M059J (cell line): ENCODE results near the gene KISS1. TPM values are rescaled to one million over a fixed set of nuclear protein-coding genes. Genes with fewer than 3 reads are reported as not detected.

Experiments
- DNase-seq: peaks from one replicate; pipeline ENCODE4 v3.0.0-alpha.2; 2012; ENCODE audit warnings: low read depth
- total RNA-seq: library from RNA; depleted of rRNA; stranded (reverse); fragments of >200 nt; shearing (Covaris generic); gene quantifications from 2 replicates; pipeline ENCODE4 v1.2.3, GENCODE V29; 2014

Gene KISS1
- total RNA-seq, 1 experiment from 2014 or later = 40.2 TPM

DNA sequence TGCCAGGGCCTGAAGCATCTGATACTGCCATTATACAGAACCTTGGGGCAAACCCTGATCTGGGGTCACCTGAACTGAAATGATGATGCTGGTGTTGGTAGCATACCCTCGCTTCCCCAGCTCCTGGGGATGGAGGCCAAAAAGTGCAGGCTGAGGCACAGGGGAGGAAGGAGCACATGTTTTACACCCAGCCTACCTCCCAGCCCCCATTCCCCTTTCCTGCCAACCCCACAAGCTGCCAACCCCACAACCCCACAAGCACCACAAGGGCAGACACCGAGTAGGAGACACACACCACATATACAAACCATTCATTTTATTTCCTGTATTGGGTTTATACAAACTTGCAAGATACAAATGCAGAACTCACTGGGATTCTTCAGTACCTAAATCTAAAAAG, 22.3 kb upstream of the KISS1 start:
- no peak for DNase-seq

DNA sequence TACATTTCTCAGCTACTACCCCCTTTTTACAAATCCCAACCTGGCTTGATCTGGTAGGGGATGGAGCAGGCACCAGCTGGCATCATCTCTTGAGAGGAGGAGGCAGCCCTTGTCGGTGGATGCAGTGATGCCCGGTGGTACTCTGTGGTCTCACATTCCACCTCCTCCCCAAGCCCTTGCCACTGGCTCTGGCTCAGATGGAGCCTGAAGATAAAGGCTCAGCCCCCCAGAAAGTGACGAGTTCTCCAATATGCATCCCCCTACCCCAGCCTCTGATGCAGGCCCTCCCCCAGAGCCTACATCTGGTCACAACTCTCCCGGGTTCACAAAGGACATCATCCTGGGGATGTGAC, 21.3 kb upstream of the KISS1 start:
- DNase-seq = no peak

DNA sequence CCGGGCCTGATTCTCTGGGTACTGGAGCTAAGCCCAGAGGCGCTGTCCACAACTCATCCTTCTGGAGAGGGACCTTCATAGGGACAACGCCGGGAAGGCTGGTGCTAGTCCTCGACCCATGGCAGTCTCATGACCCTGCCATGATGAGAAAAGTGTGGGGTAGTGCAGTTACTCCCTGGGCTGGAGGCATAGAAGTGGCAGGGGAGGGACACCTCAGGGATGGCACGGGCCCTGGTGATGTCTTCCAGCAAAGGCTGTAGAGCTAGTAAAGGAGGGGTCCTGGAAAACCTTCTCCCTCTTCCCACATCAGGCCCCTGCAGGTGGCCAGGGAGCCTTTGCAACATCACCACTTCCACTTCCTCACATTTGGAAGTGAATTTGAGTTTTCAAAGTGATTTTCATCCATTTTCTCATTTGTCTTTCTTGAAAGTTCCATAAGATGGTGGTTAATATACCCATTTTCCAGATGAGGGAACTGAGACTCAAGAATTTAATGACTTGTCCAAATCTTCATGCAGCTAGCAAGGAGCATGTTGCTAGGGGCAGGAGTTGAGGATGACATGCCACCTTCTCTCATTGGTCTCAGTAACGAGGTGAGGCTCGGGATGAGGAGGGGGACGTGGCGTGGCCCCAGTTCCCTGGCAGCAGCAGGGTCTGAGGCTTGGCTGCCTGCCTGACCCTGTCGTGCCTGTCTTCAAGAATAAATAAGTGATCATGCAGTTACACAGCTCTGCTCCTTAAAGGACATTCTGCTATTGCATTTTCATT, 20.8 kb upstream of the KISS1 start:
- DNase-seq = no peak

DNA sequence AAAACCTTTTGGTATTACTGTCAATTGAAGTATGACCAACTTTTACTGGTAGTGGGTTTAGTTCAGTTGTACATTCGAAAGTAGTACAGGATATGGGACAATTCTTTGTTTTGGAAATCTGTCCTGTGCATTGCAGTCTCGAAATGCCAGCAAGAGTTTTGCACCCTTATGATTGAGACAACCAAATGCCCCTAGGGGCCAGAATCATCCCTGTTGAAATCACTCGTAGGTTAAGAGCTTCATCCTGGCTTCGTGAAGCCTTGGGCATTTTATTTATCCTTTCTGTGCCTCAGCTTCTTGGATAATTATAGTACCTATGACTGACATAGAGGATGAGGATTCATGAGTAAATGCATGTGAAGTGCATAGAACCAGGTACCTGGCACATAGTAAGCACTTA, 19.9 kb upstream of the KISS1 start:
- DNase-seq = no peak

DNA sequence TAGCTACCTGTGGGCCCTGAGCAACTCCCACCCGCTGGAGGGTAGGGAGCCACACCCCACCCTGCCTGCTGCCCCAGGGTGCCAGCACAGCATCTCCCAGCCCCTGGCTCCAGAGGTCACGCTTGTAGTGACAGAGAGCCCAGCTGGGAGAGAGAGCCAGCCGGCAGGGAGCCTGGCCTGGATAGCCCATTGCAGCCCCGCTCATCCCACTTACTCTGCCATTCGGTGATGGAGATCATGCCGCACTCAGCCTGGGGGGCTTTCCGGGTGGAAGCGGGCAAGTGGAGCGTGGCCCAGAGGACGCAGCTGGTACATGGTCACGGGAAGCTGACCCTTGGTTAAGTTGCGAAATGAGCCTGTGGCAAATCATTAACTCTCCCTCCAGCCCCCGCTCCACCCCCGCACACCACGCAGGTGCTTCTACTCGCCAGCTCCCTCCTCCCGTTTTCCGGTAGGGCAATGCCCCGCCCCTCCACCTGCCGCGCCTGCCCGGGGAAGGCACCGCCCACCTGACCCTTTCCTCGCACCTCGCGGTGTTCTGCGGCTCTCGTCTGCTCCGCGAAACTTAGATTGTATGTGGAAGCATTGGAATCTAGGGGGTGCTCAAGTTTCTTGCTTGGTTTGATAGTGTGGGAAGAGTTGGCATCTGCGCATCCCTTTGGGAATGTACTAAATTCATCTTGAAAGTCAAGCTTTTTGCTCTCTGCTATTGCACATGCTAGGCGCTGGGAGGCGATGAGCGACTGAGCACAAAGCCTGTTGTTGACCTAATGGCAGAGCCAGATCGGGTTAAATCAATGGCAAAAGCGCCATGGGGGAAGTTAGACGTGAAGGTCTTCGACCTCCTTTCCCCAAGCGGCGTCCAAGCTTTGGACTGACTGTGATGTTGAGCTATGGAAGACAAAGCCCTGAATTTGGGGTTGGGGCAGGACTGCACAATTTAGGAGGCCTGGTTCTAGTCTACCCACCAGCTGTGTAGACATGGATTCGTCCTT, 17.7 kb upstream of the KISS1 start, which contains the start of gene GOLT1A:
GOLT1A (minus strand) TSS at position 321 of the 995 bp plus-strand sequence; CDS start at position 239, 82 bp downstream.
- DNase-seq = peak; percentile 88

DNA sequence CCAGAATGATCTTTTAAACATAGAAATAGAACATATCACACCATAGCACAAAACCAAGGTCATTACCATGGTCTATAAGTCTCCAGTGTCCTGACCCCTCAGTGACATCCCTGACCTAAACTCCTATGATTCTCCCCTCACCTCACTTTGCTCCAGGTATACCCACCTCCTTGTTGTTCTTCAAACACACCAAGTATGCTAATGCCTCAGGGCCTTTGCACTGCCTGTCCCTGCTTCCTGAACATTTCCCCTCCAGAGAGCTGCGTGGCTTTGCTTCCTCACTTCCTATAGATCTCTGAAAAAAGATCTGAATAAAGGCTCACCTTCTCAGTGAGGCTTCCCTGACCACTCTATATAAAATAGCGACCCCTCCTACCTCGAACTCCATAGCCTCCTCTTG, 16.4 kb upstream of the KISS1 start:
- DNase-seq = no peak

DNA sequence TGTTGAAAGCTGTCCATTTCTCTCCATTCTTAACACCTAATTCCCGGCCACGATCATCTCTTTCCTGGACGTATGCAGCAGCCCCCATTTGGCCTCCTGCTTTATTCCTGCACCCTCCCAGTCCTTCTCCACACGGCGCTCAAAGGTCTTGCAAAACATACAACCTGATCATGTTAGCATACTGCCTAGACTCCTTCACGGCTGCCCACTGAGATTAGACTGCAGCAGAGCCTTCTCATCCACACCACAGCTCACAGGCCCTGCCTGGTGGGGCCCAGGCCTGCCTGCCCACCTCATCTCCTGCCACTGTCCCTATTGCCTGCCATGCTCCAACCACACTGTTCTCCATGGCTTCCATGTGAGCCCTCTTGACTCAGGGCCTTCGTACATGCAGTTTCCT, 14.8 kb upstream of the KISS1 start:
- DNase-seq = no peak

DNA sequence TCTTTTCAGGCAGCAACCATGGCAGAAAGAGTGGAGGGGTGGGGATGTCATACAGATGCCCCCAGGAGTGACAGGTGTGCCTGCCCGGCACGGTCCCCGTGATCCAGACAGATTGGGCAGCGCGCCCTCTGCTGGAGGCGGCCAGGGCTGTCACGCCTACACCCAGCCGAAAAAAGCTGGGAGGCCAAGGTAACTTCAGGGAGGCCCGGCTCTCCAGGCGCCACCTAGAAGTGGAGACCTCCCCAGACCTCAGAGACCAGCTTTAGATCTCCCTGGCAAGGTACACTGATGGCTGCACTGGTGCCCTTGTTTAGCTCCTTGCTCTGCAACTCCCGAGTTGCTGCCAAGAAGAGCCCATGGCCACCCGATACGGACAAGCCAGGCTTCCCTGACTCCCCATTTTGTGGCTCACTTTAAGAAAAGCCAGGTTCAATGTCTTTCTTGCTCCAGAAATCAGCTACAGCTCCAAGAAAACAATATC, 10.9 kb upstream of the KISS1 start:
- peak; percentile 43 for DNase-seq

DNA sequence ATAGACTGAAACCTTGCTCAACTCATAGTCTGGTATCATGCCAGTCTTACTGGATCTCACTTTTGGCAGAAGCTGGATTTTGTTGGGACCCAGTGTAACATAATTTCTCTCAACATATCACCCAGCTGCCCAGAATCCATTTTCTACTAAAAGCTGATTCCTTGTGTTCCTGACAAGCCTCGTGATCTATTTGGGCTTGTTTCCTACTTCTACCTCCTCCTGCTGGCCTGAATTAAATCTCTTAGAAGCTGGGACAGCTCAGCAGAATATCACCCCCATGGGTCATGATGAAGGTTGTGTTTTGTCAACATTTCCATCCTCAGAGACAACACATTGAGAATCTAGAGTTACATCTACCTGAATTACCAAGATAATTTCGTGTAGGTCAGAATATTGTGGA, 9.8 kb upstream of the KISS1 start:
- peak; percentile 41 for DNase-seq

DNA sequence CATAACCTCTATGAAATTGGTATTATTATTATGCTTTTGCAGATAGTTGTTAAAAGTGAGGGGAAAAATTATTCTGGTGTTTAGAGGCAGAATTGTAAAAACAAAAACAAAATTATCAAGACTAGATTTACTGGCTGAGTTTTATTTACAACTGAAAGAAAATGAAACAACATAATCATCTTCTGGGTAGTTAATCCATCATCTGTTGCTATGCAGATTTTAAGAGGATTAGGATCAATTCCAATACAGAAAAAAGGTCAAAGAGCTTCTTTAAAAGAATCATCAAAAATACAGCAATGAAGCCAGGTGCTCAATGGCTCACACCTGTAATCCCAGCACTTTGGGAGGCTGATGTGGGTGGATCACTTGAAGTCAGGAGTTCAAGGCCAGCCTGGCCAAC, 9.2 kb upstream of the KISS1 start:
- DNase-seq = no peak

DNA sequence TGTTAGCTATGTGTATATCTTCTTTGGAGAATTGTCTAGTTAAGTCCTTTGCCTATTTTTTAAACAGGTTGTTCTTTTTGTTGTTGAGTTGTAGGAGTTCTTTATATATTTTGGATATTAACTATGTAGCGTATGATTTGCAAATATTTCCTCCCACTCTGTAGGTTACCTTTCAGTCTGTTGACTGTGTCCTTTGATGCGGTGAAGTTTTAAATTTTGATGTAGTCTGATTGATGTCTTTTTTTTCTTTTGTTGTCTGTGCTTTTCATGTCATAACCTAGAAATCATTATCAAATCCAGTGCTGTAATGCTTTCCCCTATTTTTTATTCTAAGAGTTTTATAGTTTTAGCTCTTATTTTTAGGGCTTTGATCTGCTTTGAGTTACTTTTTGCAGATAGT, 8.7 kb upstream of the KISS1 start:
- no peak for DNase-seq

DNA sequence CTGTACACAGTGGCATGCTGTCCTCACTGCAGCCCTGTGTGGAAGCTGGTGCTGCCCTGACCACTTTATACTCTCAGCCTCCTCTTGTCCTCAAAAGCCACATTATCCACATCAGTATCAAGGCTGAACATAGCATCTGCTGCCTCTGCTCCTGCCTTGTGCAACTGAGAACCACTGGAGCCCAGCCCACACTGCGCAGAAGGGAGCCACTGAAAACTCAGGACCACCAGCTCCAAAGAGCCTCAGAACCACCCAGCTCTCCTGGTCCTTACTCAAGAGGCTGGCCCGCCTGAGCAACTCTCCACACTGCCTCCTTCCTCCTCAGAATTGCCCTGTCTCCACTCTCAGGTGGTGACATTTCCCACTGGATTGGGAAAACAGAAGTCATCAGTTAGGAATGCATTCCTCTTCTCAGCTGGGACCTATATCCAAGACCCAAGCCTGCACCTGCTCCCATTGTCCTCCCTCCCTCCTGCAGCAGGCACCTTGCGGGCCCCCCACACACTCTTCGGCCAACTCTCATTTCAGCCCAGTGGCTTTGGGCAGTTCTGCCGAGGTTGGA, 7.0 kb upstream of the KISS1 start:
- peak; percentile 29 for DNase-seq

DNA sequence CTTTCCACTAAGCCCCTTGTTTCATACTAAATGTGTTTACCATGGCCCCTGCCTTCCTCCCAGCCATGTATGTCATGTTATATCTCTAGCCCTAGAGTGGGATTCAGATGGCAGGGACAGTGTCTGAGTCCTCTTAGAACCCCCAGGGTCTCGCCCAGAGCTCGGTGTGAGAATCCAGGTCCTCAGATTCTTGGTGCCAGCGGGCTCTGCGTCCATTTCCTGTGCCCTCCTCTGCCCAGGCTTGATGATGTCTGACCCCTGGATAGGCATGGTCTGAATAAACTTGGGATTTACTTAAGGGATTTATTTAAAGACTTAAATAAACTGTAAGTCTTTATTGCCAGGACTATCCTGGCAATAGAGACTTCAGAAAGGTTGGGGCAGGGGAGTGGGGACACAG, 6.2 kb upstream of the KISS1 start:
- DNase-seq = no peak

DNA sequence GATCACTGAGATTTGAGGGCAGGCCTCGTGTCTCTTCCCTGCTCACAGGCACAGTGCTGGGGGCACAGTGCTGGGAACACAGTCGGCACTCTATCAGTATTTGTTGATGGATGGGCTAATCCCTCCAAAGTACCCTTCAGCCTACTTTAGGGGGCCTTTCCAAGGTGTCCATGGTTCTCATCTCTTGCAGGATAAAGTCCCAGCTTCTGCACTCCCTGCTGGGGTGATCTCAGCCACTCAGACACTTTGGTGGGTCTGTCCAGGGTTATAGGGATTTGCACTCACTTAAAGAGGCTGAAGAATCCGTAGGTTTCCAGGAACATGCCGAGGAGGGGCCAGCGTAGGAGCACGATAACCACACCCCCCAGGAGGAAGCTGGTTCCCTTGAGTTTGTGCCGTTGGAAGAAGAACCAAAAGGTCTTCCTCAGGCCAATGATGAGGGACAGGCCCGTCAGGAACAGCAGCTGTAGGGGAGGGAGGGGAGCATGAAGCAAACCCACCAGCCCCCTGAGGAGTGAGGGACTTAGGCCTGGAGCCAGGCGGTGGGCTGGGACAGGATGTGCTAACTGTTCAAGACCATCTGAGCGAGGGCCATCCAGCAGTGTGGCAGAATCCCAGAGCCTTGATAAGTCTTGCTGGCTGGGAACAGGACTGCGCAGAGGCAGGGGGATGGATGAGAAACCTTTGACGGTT, 5.2 kb upstream of the KISS1 start:
- DNase-seq = no peak

DNA sequence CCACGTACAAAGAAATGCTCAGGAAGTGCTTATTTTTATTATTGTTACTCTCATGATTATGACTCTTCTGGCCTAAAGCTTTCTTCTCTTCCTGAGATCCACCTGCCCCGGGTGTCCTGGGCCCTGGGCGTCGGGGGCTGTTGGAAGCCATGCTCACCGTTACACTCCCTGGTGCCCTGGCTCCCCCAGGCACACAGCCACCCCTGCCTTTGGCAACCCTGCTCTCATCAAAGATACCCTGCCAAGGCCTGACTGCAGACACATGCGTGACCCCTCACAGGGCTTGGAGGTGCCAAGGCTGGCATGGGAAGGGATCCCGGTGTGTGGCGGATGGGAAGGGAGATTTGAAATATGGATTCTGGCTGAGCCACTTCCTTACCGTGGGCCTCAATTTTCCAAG, 3.3 kb upstream of the KISS1 start:
- no peak for DNase-seq

DNA sequence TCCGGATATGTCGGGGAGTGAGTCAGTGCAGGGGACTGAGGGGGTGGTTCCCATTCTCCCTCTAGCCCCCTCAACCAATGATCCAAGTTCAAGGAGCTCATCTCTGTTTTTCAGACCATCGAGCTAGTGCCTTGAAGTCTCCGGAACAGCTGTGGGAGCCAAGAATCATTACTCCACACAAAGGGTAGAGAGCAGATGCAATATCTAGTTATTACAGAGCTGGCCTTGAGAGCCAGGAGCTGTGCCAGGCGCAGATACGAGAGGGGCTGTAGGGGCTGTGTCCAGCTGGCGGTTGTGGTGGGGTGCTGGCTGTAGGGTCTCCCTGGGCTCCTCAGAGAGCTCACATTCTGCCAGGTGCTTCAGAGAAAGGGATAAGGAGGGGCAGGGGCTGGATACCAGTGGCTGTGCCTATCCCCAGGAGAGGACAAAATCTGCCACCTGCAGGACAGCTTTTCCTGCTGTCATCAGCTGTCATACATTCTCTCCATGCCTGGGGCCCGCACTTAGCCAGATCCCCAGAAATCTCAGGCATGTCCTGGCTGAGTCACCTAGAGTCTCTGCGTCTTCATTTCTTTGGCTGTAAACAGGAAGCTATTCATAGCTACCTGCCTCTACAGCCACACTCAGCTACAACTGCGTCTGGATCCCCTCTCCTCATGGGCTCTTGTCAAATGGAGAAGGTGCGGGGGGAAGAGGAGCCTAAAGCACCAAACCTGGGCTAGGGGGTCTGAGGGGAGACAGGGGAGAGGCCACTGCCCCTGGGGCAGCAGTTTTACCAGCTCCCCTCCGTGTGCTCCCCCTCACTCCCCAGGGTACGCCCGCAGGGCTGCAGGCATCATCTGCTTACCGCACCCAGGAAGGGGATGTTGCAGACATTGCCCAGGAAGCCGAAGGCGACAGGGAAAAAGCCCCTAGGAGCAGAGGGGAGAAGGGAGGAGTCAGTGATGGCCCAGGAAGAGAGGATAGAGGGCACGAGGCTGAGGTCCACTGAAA, 2.4 kb upstream of the KISS1 start:
- peak; percentile 96 for DNase-seq

DNA sequence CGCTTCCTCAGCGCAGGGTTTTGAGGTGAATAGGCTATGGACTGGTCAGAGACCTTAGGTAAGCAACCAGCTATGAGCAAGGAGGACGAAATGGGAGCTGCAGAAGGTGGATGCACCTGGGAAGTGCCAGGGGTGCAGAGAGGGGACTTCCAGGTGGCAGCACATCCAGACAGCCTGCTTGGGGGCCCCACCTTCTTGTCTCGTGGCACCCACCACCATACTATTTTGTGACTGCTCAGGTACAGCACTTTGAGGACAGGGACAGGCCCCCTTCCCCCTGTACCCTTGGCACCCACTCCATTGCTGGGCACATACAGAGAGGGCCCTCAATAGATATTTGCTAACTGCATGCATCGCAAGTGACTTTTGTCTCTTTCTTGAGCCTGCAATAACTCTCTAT, 777 bp upstream of the KISS1 start:
- no peak for DNase-seq

DNA sequence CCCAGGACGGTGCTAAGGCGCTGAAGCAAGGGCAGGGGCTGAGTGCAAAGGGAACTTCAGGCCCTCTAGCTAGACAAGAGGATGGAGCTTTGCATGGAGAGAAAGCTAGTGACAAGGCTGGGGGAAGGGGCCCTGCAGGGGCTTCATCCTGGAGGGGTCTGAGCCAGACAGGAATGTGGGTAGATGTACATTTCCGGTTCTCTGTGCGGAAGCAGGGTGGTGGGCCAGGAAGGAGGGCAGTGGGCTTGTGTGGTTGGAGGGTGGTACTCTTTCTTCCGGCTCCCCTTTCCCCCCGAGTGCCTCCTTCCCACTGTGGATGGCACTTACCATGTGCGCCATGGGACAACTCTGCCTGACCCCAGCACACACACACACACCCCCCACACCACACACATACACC, 1.5 kb downstream of the KISS1 start:
- no peak for DNase-seq

DNA sequence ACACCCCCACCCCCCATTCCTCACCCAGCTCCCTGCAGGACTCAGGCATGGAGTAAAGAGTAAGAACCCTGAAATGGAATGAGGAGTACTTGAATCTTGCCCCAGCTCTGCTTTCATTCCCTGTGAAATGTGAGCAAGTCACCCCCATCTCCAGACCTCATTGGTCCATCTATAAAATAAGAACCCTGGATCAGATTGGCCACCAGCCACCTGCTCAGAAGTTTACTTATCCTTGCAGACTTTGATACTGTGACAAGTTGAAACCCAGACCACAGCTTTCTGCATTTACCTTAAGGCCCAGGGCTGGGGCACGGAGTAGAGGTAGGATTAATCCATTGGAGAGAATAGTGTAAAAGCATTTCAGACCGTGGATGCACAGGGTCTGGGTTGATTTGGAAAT, 2.2 kb downstream of the KISS1 start:
- DNase-seq = peak; percentile 51

DNA sequence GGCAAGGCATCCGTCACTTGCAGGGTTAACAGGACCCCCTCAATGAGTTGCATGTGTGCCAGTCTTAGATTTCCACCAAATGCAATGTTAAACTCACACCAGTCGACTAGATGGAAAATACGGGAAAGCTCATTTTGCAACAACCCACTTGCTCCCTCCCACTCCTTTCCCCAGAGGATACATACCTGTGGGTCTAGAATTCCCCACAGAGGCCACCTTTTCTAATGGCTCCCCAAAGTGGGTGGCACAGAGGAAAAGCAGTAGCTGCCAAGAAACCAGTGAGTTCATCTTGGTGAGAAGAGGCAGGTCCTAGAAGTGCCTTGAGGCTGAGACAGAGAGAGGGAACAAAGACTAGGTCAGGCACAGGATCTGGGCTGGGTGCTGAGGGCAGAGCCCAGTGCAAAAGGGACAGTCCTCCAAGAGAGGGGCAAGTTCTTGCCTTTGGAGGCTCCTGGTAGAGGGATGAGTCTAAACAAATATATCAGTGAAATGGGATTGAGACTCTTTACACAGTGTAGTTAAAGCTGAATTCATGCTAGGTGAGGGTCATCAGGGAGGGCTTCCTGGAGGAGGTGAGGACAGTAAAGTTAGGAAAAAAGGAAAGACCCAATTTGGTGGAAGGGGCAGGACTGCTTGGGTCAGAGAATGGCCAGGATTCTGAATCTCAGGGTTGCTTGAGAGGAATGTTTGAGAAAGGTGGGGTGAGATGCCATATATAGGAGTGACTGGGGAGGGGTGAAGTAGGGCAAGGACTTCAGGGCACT, 3.5 kb downstream of the KISS1 start:
- DNase-seq = peak; percentile 53
